Muscle layer of duodenum (tissue), 2 donors: Measurements from ENCODE around the gene EEF1A1.
"Not testable (repeated sequence)": the region's sequence is repeated elsewhere in the genome, so short reads cannot be mapped to it uniquely, and the experiment has no call there.

Source experiments
- H3K27ac ChIP-seq: one replicate; pipeline ENCODE4 v1.7.0; 2013; ENCODE audit warnings: mild to moderate bottlenecking, low read length
- H3K27me3 ChIP-seq: one replicate; pipeline ENCODE4 v1.7.0; 2013; ENCODE audit warnings: low read depth, mild to moderate bottlenecking, control low read depth, low read length
- H3K36me3 ChIP-seq, 2 donors: one replicate each; pipeline ENCODE4 v1.7.0; 2013; ENCODE audit warnings: low read length in 2 of 2, control low read depth in 1 of 2, mild to moderate bottlenecking in 1 of 2; ENCODE audit not compliant: insufficient read depth in 2 of 2, control insufficient read depth in 1 of 2
- H3K4me1 ChIP-seq, 2 donors: one replicate each; pipeline ENCODE4 v1.7.0; 2013; ENCODE audit warnings: low read length in 2 of 2, mild to moderate bottlenecking in 2 of 2, control low read depth in 1 of 2, moderate library complexity in 1 of 2; ENCODE audit not compliant: insufficient read depth in 2 of 2, control insufficient read depth in 1 of 2
- H3K4me3 ChIP-seq, 2 donors: one replicate each; pipeline ENCODE4 v1.7.0; 2013; ENCODE audit warnings: low read length in 2 of 2, low read depth in 1 of 2, mild to moderate bottlenecking in 1 of 2
- H3K9me3 ChIP-seq, 2 donors: one replicate each; pipeline ENCODE4 v1.7.0; 2013; ENCODE audit warnings: low read length in 2 of 2, control low read depth in 1 of 2, mild to moderate bottlenecking in 1 of 2; ENCODE audit not compliant: control insufficient read depth in 1 of 2
- donor health status: healthy.

The EEF1A1 gene

DNA sequence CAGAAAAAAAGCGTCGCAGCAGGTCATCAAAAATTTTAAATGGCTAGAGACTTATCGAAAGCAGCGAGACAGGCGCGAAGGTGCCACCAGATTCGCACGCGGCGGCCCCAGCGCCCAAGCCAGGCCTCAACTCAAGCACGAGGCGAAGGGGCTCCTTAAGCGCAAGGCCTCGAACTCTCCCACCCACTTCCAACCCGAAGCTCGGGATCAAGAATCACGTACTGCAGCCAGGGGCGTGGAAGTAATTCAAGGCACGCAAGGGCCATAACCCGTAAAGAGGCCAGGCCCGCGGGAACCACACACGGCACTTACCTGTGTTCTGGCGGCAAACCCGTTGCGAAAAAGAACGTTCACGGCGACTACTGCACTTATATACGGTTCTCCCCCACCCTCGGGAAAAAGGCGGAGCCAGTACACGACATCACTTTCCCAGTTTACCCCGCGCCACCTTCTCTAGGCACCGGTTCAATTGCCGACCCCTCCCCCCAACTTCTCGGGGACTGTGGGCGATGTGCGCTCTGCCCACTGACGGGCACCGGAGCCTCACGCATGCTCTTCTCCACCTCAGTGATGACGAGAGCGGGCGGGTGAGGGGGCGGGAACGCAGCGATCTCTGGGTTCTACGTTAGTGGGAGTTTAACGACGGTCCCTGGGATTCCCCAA is at the start of gene EEF1A1:
Gene EEF1A1 (minus strand): TSS at position 345 of the 663 bp plus-strand sequence. CDS start 1,006 bp downstream, outside the sequence.
- Histone ChIP-seq H3K36me3 (peaks cover 38 to 48% of the 10 kb centered on the region in 2 donors), H3K4me1 (peaks cover 23 to 34% of the 10 kb centered on the region in 2 donors), H3K27me3 (no peaks in the 10 kb centered on the region), H3K27ac (peak within 1 kb of the TSS; percentile 99), H3K4me3 (peak within 1 kb of the TSS; percentile 91 to 95), H3K9me3 (no peaks in the 10 kb centered on the region)

DNA sequence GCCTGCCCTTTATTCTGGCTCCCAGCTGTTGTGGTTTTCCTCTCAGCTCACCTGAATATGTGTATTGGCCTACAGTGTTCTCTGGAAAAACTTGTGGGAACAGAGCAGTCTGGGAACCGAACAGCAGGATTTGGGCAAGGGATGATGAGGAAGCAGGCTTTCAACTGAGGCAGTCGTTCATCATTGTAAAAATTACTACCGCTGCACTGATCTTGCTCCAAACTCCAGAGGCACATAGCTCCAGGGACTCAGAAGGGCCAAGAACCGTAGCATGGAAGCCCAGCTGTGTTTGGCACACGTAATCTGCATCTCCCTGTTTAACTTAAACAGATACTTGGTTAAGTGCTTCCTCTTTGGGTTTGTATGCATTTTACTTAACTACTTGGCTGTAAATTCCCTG is 48.3 kb upstream of the EEF1A1 start:
- Histone ChIP-seq H3K36me3 (no peaks in the 10 kb centered on the region), H3K9me3 (no peaks in the 10 kb centered on the region), H3K4me3 (no peak overlapping the region), H3K27ac (no peak overlapping the region), H3K4me1 (no peaks in the 10 kb centered on the region), H3K27me3 (no peaks in the 10 kb centered on the region)

DNA sequence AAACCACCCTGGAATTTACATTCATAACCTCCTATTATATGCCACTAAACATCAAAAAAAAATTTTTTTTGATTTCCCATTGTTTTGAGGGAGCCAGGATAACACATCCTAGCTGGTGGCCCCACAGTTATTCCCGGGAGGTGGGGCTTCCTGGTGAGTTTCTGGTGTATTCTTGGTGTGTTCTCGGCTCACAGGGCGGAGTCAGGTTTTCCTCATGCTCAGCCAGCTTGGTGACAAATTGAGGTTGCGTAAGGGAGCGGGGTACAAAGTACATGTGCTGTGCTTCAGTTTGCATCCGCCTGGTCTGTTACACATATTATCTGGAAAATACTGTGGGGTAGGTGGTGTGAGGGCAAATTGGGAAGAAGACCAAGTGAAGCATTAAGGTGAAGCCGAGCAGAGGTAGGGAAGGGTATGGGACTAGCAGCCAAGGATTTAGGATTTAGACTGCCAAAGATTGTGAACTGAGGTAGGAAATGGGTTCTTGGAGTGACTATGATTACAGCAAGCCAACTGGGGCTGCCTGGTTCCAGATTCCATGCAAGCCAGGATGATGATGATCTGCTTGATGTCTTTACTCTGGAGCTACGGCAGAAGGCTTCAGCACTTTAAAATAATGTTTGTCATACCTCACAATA is 46.2 kb upstream of the EEF1A1 start:
- Histone ChIP-seq H3K4me1 (no peaks in the 10 kb centered on the region), H3K9me3 (no peaks in the 10 kb centered on the region), H3K27me3 (no peaks in the 10 kb centered on the region), H3K27ac (peak overlapping the region; percentile 59), H3K36me3 (no peaks in the 10 kb centered on the region), H3K4me3 (no peak overlapping the region)

DNA sequence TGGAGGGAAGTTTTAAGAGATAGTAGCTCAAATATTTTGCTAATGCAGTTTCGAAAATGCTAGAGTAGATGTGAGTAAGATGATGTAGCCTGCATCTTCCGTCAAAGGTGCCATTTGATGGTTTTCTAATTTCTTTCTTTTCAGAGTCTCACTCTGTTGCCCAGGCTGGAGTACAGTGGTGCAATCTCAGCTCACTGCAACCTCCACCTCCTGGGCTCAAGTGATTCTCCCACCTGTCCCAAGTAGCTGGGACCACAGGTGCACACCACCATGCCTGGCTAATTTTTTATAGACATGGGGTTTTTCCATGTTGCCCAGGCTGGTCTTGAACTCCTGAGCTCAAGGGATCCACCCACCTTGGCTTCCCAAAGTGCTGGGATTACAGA is 45.6 kb upstream of the EEF1A1 start:
- not testable (repeated sequence) for H3K36me3 ChIP-seq, H3K9me3 ChIP-seq, H3K4me3 ChIP-seq, H3K27ac ChIP-seq, H3K4me1 ChIP-seq, H3K27me3 ChIP-seq

DNA sequence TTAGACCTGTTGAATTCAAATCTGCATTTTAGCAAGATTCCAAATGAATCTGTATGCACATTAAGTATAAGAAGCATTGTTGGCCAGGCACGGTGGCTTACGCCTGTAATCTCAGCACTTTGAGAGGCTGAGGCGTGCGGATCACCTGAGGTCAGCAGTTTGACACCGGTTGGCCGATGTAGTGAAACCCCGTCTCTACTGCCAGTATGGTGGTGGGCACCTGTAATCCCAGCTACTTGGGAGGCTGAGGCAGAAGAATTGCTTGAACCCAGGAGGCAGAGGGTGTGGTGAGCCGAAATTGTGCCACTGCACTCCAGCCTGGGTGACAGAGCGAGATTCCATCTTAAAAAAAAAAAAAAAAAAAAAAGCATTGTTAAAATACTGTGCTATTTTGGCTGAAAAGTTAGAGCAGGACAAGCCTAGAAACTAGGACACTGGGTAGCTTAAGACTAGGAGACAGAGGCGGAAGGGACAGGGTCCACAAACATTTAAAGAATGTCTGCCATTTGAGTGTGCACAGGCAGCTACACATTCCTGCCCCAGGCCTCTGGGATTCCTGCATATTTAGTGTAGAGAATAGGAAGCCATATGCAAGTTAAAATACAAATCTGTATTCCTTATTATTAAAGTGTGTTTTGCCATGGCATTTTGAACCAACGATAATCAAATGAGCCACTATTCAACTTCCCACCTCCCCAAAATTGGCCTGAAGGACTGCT is 45.1 kb upstream of the EEF1A1 start:
- no peaks in the 10 kb centered on the region for H3K36me3 ChIP-seq
- no peaks in the 10 kb centered on the region for H3K4me1 ChIP-seq
- H3K27ac ChIP-seq = no peak overlapping the region
- no peaks in the 10 kb centered on the region for H3K9me3 ChIP-seq
- no peak overlapping the region for H3K4me3 ChIP-seq
- H3K27me3 ChIP-seq = no peaks in the 10 kb centered on the region

DNA sequence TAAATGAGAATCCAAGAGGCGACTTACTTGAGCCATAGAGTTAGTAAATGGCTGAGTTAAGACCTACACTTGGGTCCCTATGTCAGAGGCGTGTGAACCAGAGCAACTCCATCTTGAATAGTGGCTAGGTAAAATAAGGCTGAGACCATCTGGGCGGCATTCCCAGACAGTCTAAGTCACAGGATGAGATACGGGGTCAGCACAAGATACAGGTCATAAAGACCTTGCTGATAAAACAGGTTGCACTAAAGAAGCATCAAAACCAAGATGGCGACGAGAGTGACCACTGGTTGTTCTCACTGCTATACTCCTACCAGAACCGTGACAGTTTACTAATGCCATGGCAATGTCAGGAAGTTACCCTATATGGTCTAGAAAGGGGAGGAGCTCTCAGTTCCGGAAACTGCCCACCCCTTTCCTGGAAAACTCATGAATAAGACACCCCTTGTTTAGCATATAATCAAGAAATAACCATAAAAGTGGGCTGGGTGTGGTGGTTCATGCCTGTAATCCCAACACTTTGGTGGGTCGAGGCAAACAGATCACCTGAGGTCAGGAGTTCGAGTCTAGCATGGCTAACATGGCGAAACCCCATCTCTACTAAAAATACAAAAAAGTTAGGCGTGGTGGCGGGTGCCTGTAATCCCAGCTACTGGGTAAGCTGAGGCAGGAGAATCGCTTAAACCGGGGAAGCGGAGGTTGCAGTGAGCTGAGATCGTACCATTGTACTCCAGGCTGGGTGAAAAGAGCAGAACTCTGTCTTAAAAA is 43.9 kb upstream of the EEF1A1 start:
- Histone ChIP-seq H3K4me3 (no peak overlapping the region), H3K27me3 (no peaks in the 10 kb centered on the region), H3K27ac (no peak overlapping the region), H3K36me3 (no peaks in the 10 kb centered on the region), H3K4me1 (no peaks in the 10 kb centered on the region), H3K9me3 (no peaks in the 10 kb centered on the region)

DNA sequence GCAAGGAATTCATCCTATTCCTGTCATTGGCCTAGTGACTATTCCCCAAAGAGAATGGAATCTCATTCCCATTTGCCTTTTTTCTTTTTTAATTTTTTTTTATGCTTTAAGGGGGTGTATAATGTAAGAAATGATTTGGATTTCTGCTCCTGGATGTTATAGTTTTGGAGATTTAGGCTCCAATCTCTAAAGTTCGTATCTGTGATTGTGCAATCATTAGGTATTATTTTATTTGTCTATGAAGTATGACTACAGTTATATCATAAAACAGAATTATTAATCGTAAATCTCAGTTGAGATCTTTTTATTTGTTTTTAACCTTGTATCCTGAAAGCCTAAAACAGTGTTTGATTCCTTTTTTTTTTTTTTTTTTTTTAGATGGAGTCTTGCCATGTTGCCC is 41.7 kb upstream of the EEF1A1 start:
- Histone ChIP-seq H3K36me3 (no peaks in the 10 kb centered on the region), H3K27me3 (no peaks in the 10 kb centered on the region), H3K4me3 (no peak overlapping the region), H3K27ac (no peak overlapping the region), H3K4me1 (no peaks in the 10 kb centered on the region), H3K9me3 (no peaks in the 10 kb centered on the region)

DNA sequence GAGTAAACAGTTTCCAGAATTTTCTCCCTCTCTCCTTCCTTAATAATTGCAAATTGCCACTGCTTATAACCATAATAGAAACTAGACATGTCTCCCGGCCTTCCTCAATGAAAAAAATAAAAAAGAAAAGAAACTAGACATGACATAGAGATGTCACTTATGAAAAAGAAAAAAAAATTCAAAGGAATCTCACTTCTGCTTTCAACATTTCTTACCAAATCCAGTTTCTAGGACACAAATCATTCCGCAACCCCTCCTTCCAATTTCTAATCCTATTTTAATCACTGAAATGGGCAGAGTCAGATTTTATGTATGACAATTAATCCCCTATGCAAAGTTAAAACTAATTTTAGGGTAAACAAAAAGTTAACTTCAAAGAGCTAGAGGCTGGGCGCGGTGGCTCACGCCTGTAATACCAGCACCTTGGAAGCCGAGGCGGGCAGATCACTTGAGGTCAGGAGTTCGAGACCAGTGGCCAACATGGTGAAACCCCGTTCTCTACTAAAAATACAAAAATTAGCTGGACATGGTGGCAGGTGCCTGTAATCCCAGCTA is 40.1 kb upstream of the EEF1A1 start:
- Histone ChIP-seq H3K9me3 (no peaks in the 10 kb centered on the region), H3K4me1 (no peaks in the 10 kb centered on the region), H3K27me3 (no peaks in the 10 kb centered on the region), H3K4me3 (no peak overlapping the region), H3K36me3 (no peaks in the 10 kb centered on the region), H3K27ac (no peak overlapping the region)

DNA sequence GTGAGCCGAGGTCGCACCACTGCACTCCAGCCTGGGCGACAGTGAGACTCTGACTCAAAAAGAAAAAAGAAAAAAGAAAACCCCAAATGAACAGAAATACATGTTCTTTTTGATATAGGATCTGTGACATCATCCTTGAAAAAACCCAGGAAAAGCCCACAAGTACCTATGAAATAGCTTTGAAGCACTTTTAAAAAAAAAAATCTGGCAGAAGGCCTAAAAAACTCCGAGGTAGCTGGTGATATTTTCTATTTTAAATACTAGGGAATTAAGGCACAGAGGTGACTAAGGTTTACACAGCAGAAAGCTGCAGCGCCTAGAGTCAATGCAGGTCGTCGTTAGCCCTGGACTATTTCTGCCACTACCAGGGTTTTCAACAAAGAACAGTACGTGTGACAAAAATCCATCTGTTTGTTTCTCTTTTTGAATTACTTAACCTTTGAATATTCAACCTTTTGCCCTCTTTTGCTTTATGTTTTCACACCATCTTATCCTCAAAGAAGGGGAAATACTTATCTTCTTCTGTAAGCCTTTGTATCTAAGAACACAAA is 39.4 kb upstream of the EEF1A1 start:
- no peak overlapping the region for H3K27ac ChIP-seq
- H3K9me3 ChIP-seq = no peaks in the 10 kb centered on the region
- H3K4me3 ChIP-seq = no peak overlapping the region
- H3K4me1 ChIP-seq = no peaks in the 10 kb centered on the region
- H3K36me3 ChIP-seq = no peaks in the 10 kb centered on the region
- no peaks in the 10 kb centered on the region for H3K27me3 ChIP-seq

DNA sequence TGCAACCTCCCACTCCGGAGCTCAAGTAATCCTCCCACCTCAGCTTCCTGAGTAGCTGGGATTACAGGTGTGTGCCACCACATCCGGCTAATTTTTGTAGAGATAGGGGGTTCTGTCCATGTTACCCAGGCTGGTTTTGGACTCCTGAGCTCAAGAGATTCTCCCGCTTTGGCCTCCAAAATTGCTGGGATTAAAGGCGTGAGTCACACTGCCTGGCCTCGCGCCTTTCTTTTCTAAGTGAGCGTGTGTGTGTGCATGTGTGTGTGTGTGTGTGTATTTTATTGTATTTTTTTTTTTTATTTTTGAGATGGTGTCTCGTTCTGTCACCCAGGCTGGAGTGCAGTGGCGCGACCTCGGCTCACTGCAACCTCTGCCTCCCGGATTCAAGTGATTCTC is 38.6 kb upstream of the EEF1A1 start:
- H3K36me3 ChIP-seq, H3K4me1 ChIP-seq, H3K27me3 ChIP-seq, H3K9me3 ChIP-seq, H3K4me3 ChIP-seq, H3K27ac ChIP-seq: not testable (repeated sequence)
